Kidney tubule cell (primary cell): ENCODE measurements around the gene ATIC.
"Not testable (repeated sequence)": the region's sequence is repeated elsewhere in the genome, so short reads cannot be mapped to it uniquely, and the experiment has no call there.

Source experiments
- DNase-seq: peaks from one replicate; pipeline ENCODE4 v3.0.0-alpha.2; 2018; ENCODE audit warnings: low spot score

The ATIC gene

GRCh38 chr2:215315301-215315700 lies 3.4 kb downstream of the ATIC start:
- no peak for DNase-seq

GRCh38 chr2:215316336-215316735 lies 4.5 kb downstream of the ATIC start:
- DNase-seq = no peak

GRCh38 chr2:215319500-215319899 lies 7.6 kb downstream of the ATIC start:
- no peak for DNase-seq

GRCh38 chr2:215320102-215320501 lies 8.2 kb downstream of the ATIC start:
- DNase-seq = no peak

GRCh38 chr2:215320679-215321078 lies 8.8 kb downstream of the ATIC start:
- DNase-seq = no peak

- no peak for DNase-seq
Observed at GRCh38 chr2:215324811-215325210, 13.0 kb downstream of the ATIC start.

- no peak for DNase-seq
Observed at GRCh38 chr2:215328066-215328465, 16.2 kb downstream of the ATIC start.

GRCh38 chr2:215332872-215333595 lies 21.2 kb downstream of the ATIC start:
- peak; percentile 87 for DNase-seq

- no peak for DNase-seq
Observed at GRCh38 chr2:215338883-215339679, 27.2 kb downstream of the ATIC start.

- DNase-seq = no peak
Observed at GRCh38 chr2:215347878-215348277, 36.0 kb downstream of the ATIC start.

GRCh38 chr2:215352602-215353001 lies 40.7 kb downstream of the ATIC start:
- no peak for DNase-seq

- DNase-seq = peak; percentile 30
Observed at GRCh38 chr2:215354771-215355695, 43.2 kb downstream of the ATIC start.

- peak; percentile 43 for DNase-seq
Observed at GRCh38 chr2:215355801-215356200, 43.9 kb downstream of the ATIC start.

- peak; percentile 33 for DNase-seq
Observed at GRCh38 chr2:215356334-215356947, 44.6 kb downstream of the ATIC start.

GRCh38 chr2:215356948-215357461 lies 45.1 kb downstream of the ATIC start:
- peak; percentile 56 for DNase-seq

GRCh38 chr2:215357660-215358059 lies 45.8 kb downstream of the ATIC start:
- no peak for DNase-seq

GRCh38 chr2:215358312-215358845 lies 46.5 kb downstream of the ATIC start:
- DNase-seq = peak; percentile 30

- DNase-seq = peak; percentile 30
Observed at GRCh38 chr2:215358891-215359575, 47.2 kb downstream of the ATIC start.

GRCh38 chr2:215359576-215359922 lies 47.7 kb downstream of the ATIC start:
- peak; percentile 17 for DNase-seq

GRCh38 chr2:215360059-215360458 lies 48.2 kb downstream of the ATIC start:
- not testable (repeated sequence) for DNase-seq

GRCh38 chr2:215360596-215360995 lies 48.7 kb downstream of the ATIC start:
- no peak for DNase-seq
